HepG2 (cell line): ENCODE data around the gene CCM2. TPM values are rescaled to one million over a fixed set of nuclear protein-coding genes. Genes with fewer than 3 reads are reported as not detected.

Source experiments
- ATAD3A ChIP-seq: sonication (generic); formaldehyde crosslinking; IDR thresholded peaks from 2 replicates; pipeline ENCODE4 v1.4.0; 2020; ENCODE audit warnings: missing genetic modification reagents
- EED ChIP-seq: sonication (generic); formaldehyde crosslinking; IDR thresholded peaks from 2 replicates; pipeline ENCODE4 v1.5.0; 2020; ENCODE audit warnings: mild to moderate bottlenecking, missing genetic modification reagents
- FOXA1 ChIP-seq, 2 experiments: fragments of 450-650 bp in 1 of 2; sonication (generic) in 1 of 2; formaldehyde crosslinking in 1 of 2; IDR thresholded peaks; 2 replicates each; pipeline versions ENCODE4 v1.4.0 to v1.6.1; 2016 to 2020; ENCODE audit warnings: missing genetic modification reagents in 1 of 2
- FOXK1 ChIP-seq: sonication (generic); formaldehyde crosslinking; IDR thresholded peaks from 2 replicates; pipeline ENCODE4 v1.4.0; 2020; ENCODE audit warnings: low read depth, missing genetic modification reagents, borderline replicate concordance
- FOXO4 ChIP-seq: sonication (generic); formaldehyde crosslinking; conservative IDR thresholded peaks from 2 replicates; pipeline ENCODE4 v1.8.1; 2023; ENCODE audit warnings: missing genetic modification reagents
- FOXP1 ChIP-seq, 2 experiments: fragments of 450-650 bp in 1 of 2; IDR thresholded peaks; 2 replicates each; pipeline ENCODE4 v1.6.1; 2017 to 2018; ENCODE audit warnings: antibody characterized with exemption in 1 of 2
- KAT7 ChIP-seq: IDR thresholded peaks from 2 replicates; pipeline ENCODE4 v1.6.1; 2018; ENCODE audit warnings: borderline replicate concordance, missing compliant biosample characterization
- KDM5A ChIP-seq: fragments of 200-600 bp; sonication (generic); IDR thresholded peaks from 2 replicates; pipeline ENCODE4 v1.7.0; 2018; ENCODE audit warnings: antibody characterized with exemption, mild to moderate bottlenecking, low read length, borderline replicate concordance
- KDM5B ChIP-seq: sonication (generic); formaldehyde crosslinking; IDR thresholded peaks from 2 replicates; pipeline ENCODE4 v1.4.0; 2020; ENCODE audit warnings: missing genetic modification reagents, mild to moderate bottlenecking, borderline replicate concordance
- KMT2A ChIP-seq: sonication (generic); formaldehyde crosslinking; IDR thresholded peaks from 2 replicates; pipeline ENCODE4 v1.4.0; 2020; ENCODE audit warnings: missing genetic modification reagents
- MTF2 ChIP-seq: sonication (generic); formaldehyde crosslinking; IDR thresholded peaks from 2 replicates; pipeline ENCODE4 v1.5.0; 2020; ENCODE audit warnings: missing genetic modification reagents, borderline replicate concordance
- ZMYM3 ChIP-seq: sonication (generic); formaldehyde crosslinking; IDR thresholded peaks from 2 replicates; pipeline ENCODE4 v1.5.1; 2020; ENCODE audit warnings: mild to moderate bottlenecking, missing genetic modification reagents
- ZNF530 ChIP-seq: sonication (generic); formaldehyde crosslinking; IDR thresholded peaks from 2 replicates; pipeline ENCODE4 v1.5.0; 2020; ENCODE audit warnings: low read depth, mild to moderate bottlenecking, missing genetic modification reagents
- ZNF550 ChIP-seq: sonication (generic); formaldehyde crosslinking; IDR thresholded peaks from 2 replicates; pipeline ENCODE4 v1.4.0; 2020; ENCODE audit warnings: mild to moderate bottlenecking, missing genetic modification reagents, borderline replicate concordance
- ZNF720 ChIP-seq: sonication (generic); formaldehyde crosslinking; IDR thresholded peaks from 2 replicates; pipeline ENCODE4 v1.4.0; 2020; ENCODE audit warnings: missing genetic modification reagents
- ZNF775 ChIP-seq: sonication (generic); formaldehyde crosslinking; IDR thresholded peaks from 2 replicates; pipeline ENCODE4 v1.4.0; 2020; ENCODE audit warnings: missing genetic modification reagents, mild to moderate bottlenecking, moderate library complexity, borderline replicate concordance
- polyA plus RNA-seq, 8 experiments: library from polyadenylated mRNA; depleted of rRNA in 3 of 8; stranded (reverse) in 7 of 8; unstranded in 1 of 8; fragments of >200 nt; fragmentation: Illumina TruSeq in 4 of 8; extraction: Trizol in 4 of 8; gene quantifications; 2 replicates each; pipeline versions ENCODE4 v1.2.1 to v1.2.3, GENCODE V29; 2011 to 2016; ENCODE audit warnings: low read depth in 4 of 8, missing spikeins in 1 of 8, mixed read lengths in 1 of 8; ENCODE audit not compliant: insufficient read depth in 1 of 8
- total RNA-seq, 5 experiments: library from RNA; depleted of rRNA; stranded (reverse); fragments of >200 nt; fragmentation: Illumina TruSeq; extraction: Trizol; gene quantifications; 2 replicates each; pipeline ENCODE4 v1.2.3, GENCODE V29; 2016; ENCODE audit warnings: low read depth in 1 of 5
- TF ChIP-seq, protein P1 (sequence below): sonication (generic); formaldehyde crosslinking; IDR thresholded peaks from 2 replicates; pipeline ENCODE4 v1.4.0; 2020; ENCODE audit warnings: missing genetic modification reagents
- TF ChIP-seq, protein P2 (sequence below), 2 experiments: IDR thresholded peaks; 2 replicates each; pipeline ENCODE4 v1.6.1; 2011 to 2012; ENCODE audit warnings: low read length in 2 of 2, borderline replicate concordance in 1 of 2, low read depth in 1 of 2, mild to moderate bottlenecking in 1 of 2, moderate library complexity in 1 of 2
- TF ChIP-seq, protein P3 (sequence below): IDR thresholded peaks from 2 replicates; pipeline ENCODE4 v1.6.1; 2012; ENCODE audit warnings: low read length, improper control_type of control experiment

Gene CCM2
- total and polyA plus RNA-seq, 2 of the 13 experiments (the other 11 are each of a cell fraction or from before 2014, with no cell fraction given) = 13.7 to 15.8 TPM

- TF ChIP-seq, protein P1, sequence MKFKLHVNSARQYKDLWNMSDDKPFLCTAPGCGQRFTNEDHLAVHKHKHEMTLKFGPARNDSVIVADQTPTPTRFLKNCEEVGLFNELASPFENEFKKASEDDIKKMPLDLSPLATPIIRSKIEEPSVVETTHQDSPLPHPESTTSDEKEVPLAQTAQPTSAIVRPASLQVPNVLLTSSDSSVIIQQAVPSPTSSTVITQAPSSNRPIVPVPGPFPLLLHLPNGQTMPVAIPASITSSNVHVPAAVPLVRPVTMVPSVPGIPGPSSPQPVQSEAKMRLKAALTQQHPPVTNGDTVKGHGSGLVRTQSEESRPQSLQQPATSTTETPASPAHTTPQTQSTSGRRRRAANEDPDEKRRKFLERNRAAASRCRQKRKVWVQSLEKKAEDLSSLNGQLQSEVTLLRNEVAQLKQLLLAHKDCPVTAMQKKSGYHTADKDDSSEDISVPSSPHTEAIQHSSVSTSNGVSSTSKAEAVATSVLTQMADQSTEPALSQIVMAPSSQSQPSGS = no peak
- TF ChIP-seq ZNF530 (CRISPR knock-in tag) = no peak
- TF ChIP-seq KAT7 (CRISPR knock-in tag) = no peak
- TF ChIP-seq ZNF550 = no peak
- TF ChIP-seq FOXK1 (CRISPR knock-in tag) = no peak
- TF ChIP-seq, protein P2, sequence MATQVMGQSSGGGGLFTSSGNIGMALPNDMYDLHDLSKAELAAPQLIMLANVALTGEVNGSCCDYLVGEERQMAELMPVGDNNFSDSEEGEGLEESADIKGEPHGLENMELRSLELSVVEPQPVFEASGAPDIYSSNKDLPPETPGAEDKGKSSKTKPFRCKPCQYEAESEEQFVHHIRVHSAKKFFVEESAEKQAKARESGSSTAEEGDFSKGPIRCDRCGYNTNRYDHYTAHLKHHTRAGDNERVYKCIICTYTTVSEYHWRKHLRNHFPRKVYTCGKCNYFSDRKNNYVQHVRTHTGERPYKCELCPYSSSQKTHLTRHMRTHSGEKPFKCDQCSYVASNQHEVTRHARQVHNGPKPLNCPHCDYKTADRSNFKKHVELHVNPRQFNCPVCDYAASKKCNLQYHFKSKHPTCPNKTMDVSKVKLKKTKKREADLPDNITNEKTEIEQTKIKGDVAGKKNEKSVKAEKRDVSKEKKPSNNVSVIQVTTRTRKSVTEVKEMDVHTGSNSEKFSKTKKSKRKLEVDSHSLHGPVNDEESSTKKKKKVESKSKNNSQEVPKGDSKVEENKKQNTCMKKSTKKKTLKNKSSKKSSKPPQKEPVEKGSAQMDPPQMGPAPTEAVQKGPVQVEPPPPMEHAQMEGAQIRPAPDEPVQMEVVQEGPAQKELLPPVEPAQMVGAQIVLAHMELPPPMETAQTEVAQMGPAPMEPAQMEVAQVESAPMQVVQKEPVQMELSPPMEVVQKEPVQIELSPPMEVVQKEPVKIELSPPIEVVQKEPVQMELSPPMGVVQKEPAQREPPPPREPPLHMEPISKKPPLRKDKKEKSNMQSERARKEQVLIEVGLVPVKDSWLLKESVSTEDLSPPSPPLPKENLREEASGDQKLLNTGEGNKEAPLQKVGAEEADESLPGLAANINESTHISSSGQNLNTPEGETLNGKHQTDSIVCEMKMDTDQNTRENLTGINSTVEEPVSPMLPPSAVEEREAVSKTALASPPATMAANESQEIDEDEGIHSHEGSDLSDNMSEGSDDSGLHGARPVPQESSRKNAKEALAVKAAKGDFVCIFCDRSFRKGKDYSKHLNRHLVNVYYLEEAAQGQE (IDR thresholded peaks at IDR 0.05; ENCODE audit: borderline replicate concordance in 1 of 2, low read depth in 1 of 2, low read length in 2 of 2) = peak in 1 of 2 experiments; percentile 49; a peak in 1 of 4 replicates
- TF ChIP-seq MTF2 (CRISPR knock-in tag) = no peak
- no peak for TF ChIP-seq FOXP1 (IDR thresholded peaks at IDR 0.05)
- peak; percentile 81 for TF ChIP-seq FOXP1 (CRISPR knock-in tag; IDR thresholded peaks at IDR 0.05)
- 0 out of 2 replicates have a peak, but pooled peaks have one; percentile 5 for TF ChIP-seq KDM5B (CRISPR knock-in tag)
- TF ChIP-seq ZNF775 (CRISPR knock-in tag) = no peak
- TF ChIP-seq ATAD3A (CRISPR knock-in tag) = no peak
- TF ChIP-seq ZNF720 (CRISPR knock-in tag) = no peak
- TF ChIP-seq KMT2A = peak; percentile 26; the same call in 1 of the 2 replicates
- no peak for TF ChIP-seq EED (CRISPR knock-in tag)
- no peak for TF ChIP-seq FOXO4 (CRISPR knock-in tag)
- TF ChIP-seq FOXA1 (IDR thresholded peaks at IDR 0.05) = no peak
- peak; percentile 87 for TF ChIP-seq FOXA1 (CRISPR knock-in tag; IDR thresholded peaks at IDR 0.05)
- TF ChIP-seq ZMYM3 (CRISPR knock-in tag) = peak; percentile 77; the same call in 1 of the 2 replicates
- no peak for TF ChIP-seq KDM5A
- TF ChIP-seq, protein P3, sequence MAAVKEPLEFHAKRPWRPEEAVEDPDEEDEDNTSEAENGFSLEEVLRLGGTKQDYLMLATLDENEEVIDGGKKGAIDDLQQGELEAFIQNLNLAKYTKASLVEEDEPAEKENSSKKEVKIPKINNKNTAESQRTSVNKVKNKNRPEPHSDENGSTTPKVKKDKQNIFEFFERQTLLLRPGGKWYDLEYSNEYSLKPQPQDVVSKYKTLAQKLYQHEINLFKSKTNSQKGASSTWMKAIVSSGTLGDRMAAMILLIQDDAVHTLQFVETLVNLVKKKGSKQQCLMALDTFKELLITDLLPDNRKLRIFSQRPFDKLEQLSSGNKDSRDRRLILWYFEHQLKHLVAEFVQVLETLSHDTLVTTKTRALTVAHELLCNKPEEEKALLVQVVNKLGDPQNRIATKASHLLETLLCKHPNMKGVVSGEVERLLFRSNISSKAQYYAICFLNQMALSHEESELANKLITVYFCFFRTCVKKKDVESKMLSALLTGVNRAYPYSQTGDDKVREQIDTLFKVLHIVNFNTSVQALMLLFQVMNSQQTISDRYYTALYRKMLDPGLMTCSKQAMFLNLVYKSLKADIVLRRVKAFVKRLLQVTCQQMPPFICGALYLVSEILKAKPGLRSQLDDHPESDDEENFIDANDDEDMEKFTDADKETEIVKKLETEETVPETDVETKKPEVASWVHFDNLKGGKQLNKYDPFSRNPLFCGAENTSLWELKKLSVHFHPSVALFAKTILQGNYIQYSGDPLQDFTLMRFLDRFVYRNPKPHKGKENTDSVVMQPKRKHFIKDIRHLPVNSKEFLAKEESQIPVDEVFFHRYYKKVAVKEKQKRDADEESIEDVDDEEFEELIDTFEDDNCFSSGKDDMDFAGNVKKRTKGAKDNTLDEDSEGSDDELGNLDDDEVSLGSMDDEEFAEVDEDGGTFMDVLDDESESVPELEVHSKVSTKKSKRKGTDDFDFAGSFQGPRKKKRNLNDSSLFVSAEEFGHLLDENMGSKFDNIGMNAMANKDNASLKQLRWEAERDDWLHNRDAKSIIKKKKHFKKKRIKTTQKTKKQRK = no peak
Measured at GRCh38 chr7:44971902-44972441, 28.0 kb upstream of the CCM2 start (continued).
